GM19239 (cell line): ENCODE data around the gene NACAD.
"Not testable (repeated sequence)": the region's sequence is repeated elsewhere in the genome, so short reads cannot be mapped to it uniquely, and the experiment has no call there.

Experiments used
- DNase-seq: peaks from one replicate; pipeline ENCODE4 v3.0.0; 2011; ENCODE audit warnings: low spot score; ENCODE audit not compliant: insufficient read length
- FAIRE-seq: peaks from 2 replicates; lab custom pipeline; 2011; peaks lifted over from hg19 to GRCh38; lab: Jason Lieb, UNC

Gene NACAD

DNA sequence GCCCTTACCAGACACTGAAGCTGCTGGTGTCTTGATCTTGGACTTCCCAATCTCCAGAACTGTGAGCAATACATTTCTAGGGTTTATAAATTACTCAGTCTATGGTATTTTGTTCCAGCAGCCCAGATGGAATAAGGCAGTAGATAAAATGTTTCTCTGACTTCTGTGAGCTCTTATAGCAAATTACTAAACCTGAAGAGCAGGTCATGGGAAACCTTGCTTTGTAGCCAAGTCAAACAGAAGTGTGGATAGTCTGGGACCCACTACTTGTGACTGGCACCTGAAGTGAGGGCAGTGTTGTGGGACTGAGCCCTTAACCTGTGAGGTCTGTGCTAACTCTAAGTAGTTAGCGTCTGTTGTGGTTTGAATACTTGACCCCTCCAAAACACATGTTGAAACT lies 27.3 kb upstream of the NACAD start:
- FAIRE-seq (no peak), DNase-seq (no peak)

DNA sequence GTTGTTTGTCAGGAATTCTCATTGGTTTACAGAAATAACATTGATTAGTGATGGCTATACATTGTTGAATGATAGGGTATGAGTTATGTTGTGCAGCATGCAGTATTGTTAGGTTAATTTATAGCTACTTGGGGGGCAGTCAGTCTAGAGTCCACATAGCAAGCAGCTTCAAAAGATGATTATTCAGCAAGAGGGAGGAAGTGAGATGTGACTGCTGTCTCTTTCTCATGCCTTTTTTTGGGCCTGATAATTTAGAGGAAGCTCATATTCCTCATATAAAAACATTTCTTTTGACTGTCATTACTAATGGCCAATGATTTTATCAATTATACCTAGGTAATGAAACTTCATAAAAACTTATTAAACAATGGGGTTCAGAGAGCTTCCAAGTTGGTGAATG lies 26.2 kb upstream of the NACAD start:
- FAIRE-seq (no peak), DNase-seq (no peak)

DNA sequence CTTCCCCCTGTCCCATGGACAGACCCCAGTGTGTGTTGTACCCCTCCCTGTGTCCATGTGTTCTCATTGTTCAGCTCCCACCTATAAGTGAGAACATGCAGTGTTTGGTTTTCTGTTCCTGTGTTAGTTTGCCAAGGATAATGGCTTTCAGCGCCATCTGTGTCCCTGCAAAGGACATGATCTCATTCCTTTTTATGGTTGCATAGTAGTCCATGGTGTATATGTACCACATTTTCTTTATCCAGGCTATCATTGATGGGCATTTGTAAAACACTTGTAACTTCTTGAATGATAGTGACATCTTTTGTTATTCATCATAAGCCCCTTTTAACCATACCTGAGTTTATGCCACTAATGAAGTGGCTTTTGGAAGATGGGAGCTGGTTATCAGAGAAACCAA lies 25.5 kb upstream of the NACAD start:
- DNase-seq, FAIRE-seq: not testable (repeated sequence)

DNA sequence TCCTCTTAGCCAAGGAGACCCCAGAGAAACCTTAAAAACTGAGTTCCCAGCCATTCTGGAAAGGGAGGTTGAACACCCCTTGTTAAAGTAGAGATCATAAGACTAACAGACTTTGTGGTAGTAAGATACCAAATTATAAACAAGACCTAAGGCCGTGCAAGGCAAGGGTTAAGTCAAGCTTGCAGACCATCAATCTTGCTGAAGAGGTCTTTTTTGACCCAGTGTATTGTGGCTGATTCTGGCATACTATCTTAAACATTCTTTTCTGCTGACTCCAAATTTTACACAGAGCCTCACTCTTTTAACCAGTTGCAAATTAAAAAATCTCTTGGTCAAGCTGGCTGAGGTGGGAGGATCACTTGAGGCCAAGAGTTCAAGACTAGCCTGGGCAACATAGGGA lies 23.9 kb upstream of the NACAD start:
- FAIRE-seq = no peak

DNA sequence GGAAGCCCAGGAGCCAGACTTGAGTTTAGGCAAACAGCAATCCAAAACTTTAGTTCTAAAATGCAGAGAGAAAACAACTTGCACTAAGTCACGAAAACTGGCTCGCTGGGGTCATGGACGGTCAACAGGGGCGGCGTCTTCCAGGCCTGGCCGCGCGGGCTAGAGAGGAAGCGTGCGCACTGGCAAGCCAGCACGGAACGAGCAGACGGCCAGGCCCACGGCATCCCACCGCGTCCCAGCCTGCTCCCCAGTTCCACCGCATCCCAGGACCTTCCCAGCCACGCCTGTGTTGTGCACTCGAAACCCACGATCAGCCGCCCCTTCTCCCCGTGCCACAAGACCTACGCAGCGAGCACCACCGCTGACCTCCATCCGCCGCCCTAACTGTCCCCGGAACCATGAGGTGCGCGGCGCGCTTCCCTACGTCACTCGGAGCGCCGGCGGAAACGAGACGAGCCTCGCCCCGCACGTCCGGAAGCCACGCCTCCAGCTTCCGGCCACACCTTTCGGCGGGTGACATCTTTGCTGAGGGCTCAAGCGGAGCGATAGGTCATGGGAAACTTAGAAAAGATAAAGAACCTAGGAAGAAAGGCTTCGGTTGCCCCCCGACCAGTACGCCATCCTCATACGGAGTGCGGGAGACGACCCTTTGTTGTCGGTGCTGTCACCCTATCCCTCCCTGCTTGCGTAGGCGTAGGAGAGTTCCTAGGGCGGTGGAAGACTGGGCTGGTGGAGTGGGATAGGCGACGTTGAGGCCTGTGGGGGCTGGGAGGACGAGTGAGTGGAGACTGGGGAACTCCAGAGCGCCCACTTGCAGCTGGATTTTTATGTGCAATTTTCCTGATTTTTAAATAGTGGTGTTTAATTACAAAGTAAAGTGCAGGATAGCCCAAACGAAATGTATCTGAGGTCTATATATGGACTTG lies 22.8 kb upstream of the NACAD start, which contains the start of gene TBRG4:
Gene TBRG4, minus strand, starts transcription at position 400 of the 926 bp plus-strand sequence. CDS start 2,460 bp downstream, outside the sequence.
- FAIRE-seq (peak; percentile 93), DNase-seq (peak; percentile 92)

More for the DNA sequence above, 23.9 kb upstream of the NACAD start:
- DNase-seq = no peak

DNA sequence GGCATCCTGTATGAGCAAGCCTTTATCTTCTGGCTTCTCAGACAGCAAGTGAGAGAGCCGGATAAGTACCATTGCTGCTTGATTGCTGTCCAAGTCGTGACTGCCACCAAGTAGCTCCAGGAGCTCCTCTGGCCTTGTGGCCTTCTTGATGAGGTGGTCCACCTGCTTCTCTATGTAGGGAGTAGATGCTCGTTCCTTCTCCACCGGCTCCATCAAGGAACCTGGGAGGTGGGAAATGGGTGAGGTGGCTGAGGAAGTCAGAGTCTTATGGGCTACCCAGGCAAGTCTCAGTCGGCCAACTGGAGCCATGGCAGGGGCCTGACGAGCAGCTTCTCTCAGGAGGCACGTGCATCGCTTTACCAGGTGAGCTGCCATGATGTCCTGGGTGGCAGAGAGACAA lies 20.1 kb upstream of the NACAD start:
- FAIRE-seq (no peak), DNase-seq (no peak)

DNA sequence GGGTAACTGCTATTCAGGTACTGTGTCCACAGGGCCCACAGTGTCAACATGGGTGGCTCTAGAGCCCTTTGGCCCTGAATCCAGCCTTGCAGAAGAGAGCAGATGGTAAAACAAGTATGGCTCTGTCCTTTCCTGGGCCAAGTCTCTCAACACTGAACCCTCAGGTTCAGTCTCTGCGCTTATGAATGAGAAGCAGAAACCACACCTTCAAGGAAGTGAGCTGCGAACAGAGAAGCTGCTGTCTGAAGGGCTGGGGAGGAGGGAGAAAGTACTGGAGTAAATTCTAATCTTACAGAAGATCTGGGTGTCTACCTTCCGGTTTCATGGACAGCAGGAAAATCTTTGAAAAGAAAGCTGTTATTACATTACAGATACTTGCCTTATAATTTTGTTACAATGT lies 18.6 kb upstream of the NACAD start:
- DNase-seq = no peak
- FAIRE-seq = no peak

DNA sequence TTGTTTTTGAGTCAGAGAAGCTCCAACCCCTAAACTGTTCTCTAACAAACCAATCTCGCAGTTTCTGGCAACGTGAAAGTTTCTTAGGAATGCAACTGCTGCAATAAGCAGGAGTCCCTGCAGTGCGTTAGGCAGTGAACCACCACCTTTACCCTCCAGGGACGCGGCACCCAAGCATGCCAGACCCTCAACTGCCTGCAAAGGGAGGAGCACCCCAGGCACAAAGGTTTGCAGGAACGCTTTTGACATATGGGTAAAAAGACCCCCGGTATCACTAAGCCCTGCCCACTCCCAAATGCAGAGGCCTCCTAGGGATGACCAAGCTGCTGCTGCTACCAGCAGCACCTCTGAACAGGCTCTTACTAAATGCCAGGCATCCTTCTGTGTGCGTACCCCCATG lies 18.1 kb upstream of the NACAD start:
- no peak for DNase-seq
- FAIRE-seq = no peak

DNA sequence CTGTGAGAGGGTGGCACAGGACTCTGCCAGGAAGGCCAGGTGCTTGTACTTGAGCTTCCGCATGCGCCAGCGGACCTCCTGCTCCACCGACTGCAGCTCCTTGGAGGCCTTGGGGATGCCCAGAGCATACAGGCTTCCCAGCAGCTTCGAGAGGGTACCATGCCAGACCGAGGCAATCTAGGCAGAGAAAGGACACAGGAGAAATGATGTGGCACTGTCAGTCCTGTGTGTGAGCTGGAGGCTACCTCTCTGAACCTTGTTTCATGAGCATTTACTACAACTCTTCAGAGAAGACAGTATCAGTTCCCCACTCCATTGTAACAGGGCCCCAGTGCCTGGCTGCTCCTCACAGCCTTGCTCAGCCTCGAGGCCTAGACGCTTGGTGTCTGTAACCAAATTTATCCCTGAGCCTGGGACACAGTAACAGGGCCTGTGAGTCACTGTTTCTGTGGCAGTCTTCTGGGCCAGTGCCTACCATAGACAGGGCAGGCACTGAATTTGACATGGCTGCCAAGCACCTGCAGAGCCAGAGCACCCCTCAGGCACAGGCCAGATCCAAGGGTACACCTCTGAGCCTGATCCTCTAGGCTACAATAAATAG lies 16.9 kb upstream of the NACAD start:
- FAIRE-seq (no peak), DNase-seq (no peak)

DNA sequence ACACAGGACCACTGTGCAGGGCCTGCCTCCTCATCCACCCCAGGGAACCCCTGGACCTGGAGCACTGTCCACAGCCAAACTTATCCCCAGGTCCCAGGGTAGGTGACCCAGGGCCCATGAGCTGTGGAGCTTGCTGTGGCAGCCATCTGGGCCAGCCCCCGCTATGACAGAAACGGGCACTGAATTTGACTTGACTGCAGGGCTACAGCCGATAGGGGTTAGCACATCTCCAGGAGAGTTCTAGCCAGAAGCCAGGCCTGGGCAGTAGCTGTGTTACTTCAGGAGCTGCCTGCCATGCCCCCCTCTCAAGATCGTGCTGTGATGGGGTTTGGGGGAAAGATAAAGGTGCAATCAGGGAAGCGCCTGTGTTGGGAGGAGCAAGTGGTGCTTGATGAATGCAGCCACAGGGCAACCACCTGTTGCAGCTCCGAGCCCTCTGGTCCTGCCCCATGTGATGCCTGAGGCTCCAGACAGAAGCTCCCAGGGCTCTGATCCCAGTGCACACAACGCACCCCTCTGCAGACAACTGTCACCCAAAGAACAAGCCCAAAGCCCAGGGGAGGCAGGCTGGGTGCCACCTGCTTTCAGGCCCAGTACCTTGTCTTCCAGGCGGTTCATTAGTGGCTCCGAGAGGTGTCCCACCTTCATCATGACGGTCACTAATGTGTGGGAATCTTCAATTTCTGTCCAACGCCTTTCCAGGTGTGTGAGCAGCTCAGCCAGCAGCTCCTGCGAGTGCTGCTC lies 16.2 kb upstream of the NACAD start:
- DNase-seq (no peak), FAIRE-seq (no peak)

DNA sequence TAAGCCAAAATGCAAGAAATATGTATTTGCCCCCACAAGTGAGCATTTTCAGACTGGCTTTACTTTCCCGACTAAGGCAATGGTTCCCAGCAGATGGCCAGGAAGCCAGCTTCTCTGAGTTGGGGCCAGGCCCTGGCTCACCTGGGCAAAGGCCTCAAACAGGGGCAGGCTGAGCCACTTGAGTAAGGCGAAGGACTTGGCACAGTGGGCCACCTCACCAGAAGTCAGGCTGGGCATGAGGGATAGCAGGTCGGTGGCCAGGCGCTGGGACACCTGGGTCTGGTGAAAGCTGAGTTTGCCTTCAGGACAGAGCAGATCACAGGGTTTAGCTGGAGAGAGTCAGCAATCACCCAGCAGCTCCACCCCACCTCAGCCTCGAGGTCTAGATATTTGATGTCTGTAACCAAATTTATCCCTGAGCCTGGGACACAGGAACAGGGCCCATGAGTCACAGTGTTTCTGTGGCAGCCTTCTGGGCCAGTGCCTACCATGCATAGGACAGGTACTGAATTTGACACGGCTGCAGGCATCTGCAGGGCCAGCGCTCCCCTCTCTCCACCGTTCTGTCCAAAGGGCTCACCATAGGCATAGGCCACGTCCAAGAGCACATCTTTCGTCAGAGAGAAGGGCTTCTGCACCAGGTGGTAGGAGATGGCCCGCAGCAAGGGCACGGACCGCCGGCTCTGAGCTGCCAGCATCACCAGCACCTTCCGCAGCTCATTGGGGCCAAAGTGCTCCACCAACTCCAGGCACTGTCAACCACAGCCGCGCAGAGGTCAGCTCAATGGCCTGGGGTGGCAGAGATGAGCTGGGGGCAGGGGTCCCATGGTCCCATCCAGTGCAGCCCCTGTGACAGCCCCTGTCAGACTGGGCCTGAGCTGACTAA lies 15.4 kb upstream of the NACAD start:
- FAIRE-seq (no peak), DNase-seq (no peak)

DNA sequence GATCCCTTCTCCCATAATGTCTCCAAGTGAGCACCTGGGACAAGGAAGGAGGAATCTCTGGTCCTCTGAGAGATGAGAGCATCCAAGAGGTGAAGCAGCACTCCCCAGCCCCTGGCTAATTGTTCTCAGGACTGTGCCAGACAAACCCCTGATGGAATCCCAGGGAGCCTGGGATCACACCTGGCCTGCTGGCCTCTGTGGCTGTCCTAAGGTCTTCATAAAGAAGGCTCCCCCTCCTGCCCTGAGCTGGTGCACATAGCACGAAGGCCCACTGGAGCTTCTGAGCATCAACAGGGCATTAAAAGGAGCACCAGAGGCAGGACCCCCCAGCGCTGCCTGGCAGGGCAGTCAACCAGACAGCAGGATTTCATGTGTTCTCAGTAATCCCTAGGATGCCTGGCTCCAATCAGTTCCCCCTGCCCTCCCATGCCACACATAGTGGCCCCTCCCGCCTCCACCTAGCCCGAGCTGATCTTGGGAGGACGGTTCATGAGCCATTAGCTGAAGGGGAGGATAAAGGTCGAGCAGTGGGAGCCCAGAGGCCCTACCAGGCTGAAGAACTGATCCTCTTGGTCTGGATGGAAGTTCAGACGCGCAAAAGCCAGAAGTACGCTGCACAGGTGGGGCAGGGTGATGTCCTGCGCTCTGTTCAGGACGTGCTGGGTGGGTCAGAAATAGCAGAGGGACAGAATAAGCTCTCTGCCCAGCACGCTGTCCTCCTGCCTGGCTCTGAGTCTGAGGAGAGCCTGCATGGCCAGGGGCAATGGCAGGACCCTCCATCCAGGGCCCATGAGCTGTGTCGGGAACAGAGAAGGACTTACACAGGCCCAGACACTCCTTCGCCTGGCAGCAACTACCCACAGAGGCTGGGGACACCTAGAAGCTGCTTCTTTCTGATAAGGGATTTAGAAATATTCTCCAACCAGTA lies 14.3 kb upstream of the NACAD start:
- DNase-seq = no peak
- FAIRE-seq = no peak

DNA sequence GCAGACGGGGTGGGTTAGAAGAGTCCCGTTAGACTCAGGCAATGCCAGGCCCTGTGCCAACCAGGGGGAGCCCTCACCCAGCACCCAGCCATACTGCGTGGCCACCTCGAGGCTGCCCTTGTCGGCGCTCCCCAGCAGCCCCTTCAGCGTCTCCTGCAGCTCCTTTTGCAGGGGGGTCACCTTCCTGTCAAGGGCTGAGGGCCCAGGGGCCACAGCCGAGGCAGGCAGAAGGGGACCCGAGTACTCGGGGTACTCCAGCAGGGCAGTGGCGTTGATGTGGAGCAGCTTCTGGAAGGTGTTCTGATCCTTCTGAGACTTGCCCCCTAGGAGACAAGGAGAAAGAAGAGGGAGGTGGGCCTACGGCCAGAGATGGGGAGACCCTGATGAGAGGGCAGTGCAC lies 13.0 kb upstream of the NACAD start:
- DNase-seq (no peak), FAIRE-seq (no peak)

DNA sequence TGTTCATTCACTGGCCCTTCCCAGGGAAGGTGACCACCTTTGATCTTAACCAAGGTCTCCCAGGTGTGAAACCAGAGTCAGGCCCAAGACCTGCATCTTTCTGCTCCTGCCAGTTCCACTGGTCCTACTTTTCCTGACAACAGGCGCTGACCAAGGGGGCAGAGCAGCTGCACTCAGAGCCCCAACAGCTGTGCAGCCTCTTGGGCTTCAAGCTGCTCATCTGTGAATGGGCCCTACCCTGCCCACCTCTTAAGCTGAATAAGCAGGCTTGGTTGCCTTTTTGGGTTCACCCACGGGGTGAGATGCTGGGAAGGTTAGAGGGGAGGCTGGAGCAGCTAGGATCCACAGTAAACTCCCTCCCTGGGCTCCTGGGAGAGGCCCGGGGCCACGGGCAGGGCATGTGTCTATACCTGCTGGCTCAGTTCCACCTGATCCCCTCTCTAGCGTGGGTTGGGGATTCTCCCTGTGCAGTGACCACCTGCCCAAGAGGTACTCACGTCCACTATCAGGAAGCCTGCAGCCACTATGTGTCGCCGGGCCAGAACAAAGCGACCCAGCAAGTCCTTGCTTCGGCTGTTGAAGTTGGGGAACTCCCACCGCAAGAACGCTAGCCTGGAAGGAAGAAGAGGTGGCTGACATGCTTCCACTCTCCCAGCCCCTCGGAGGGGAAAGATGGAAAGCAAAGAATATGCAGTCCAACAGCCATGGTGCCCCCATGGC lies 12.2 kb upstream of the NACAD start:
- DNase-seq = no peak
- no peak for FAIRE-seq

DNA sequence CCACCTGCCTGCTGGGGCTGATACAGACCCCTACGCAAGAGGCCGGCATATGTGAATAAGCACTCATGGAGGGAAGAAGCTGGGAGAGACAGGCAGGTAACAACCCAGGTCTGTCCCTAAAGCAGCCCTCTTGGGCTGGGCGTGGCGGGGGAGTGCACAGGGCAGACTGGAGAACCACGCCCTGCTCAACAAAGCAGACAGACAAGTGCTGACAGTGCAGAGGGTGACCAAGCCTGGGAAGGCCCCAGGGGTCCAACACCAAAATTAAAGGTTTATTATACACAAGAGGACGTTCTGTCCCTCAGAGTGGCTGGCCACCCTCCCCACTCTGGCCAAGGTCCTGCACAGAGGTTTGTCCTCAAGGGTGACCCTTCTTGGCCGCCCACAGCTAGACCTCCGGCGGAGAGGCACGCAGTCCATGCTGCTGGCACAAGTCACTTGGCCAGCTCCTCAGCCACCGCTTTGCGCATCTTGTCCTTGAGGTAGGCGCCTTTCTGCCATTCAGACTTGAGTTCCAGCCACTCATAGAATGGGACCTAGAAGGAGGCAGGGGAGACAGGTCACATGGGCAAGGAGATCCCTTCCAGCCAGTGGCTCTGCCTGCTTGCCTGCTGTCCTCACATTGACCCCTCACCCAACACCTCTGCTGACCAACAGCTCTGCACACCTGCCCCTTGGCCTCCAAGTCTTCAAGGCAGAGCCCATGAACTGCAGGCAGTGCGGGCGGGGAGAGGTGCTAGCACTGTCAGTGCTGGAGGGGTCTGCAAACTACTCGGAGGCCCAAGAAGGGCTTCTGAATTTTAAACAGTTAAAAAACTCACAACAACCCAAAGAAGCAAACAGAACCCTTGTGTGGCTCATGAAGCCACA lies 11.4 kb upstream of the NACAD start:
- FAIRE-seq (no peak), DNase-seq (no peak)

DNA sequence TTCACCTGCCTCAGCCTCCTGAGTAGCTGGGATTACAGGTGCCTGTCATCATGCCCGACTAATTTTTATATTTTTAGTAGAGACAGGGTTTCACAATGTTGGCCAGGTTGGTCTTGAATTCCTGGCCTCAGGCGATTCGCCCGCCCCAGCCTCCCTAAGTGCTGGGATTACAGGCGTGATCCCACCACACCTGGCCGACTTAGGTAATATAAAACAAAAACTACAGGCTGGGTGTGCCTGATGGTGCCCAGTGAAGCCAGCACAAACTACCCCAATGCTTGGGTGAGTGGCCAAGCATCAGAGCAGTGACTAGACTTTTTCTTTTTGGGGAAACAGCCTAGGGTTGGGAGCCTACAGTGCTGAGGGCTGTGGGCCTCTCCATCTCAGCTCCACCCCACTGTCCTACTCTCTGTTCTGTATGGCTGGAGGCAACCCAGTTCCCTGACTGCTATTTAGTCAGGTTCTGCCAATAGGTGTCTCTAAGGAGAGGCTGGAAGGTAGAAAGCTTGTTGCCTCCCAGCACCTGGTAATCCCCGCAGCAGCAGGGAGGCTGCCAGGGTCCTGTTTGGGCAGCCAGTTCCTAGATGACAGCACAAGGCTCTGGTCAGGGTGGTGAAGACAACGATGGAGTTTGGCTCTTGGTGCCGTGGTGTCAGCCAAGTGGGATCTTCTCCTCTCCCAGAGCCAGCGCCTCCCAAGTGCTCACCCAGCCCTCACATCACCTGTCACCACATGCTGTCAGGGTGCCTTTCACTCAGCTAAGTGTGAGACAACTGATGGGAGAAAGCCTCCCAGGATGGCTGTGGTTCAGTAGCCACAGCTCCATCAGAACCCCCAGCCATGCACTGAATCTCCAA lies 10.4 kb upstream of the NACAD start:
- FAIRE-seq (no peak), DNase-seq (no peak)

DNA sequence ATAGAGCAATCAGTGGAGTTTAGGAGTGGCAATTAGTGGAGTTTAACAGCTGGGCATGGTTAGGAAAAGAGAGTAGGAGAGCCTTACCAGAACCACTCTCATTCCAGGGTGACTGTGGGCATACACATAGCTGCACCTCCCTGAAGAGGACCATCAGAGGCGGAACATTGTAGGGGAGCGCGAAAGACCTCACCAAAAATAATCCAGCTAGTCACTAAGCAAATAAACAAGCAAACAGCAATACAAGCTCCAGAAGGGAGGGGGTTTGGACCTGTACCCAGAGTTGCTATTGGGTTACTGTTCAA lies 4.1 kb upstream of the NACAD start:
- no peak for FAIRE-seq

More for the DNA sequence above, 4.1 kb upstream of the NACAD start:
- no peak for DNase-seq
